Ascending aorta (tissue), 2 donors: ENCODE measurements around the gene PLEKHA3. TPM values are rescaled to one million over a fixed set of nuclear protein-coding genes. Genes with fewer than 3 reads are reported as not detected.
A peak's percentile ranks its signal among the peaks of the same experiment; 100 is the strongest.

ENCODE experiments used
- DNase-seq, 2 donors: peaks; one replicate each; pipeline ENCODE4 v3.0.0-alpha.2; 2019; ENCODE audit warnings: low spot score in 2 of 2
- H3K27ac ChIP-seq, 2 donors: fragments of 200-600 bp; sonication (generic); one replicate each; pipeline ENCODE4 v1.5.1; 2016 to 2017; ENCODE audit warnings: mild to moderate bottlenecking in 1 of 2
- H3K27me3 ChIP-seq: fragments of 200-600 bp; sonication (generic); one replicate; pipeline ENCODE4 v1.5.1; 2017
- H3K36me3 ChIP-seq, 2 donors: fragments of 200-600 bp; sonication (generic); one replicate each; pipeline ENCODE4 v1.5.1; 2016
- H3K4me1 ChIP-seq, 2 donors: fragments of 200-600 bp; sonication (generic); one replicate each; pipeline ENCODE4 v1.5.1; 2016 to 2017; ENCODE audit warnings: mild to moderate bottlenecking in 1 of 2
- H3K4me3 ChIP-seq, 2 donors: fragments of 200-600 bp; sonication (generic); one replicate each; pipeline ENCODE4 v1.5.1; 2016 to 2017; ENCODE audit warnings: mild to moderate bottlenecking in 1 of 2
- H3K9me3 ChIP-seq, 2 donors: fragments of 200-600 bp; sonication (generic); one replicate each; pipeline ENCODE4 v1.5.1; 2016
- intact Hi-C: fragments of 100-400 bp; cut with DNase I; formaldehyde crosslinking; loops from one replicate; pipeline ENCODE4 v1.15.1; 2023
- total RNA-seq: library from RNA; depleted of rRNA; stranded (reverse); fragments of >200 nt; gene quantifications from one replicate; pipeline ENCODE4 v1.1.0, GENCODE V29; 2016
- TF ChIP-seq, protein P1 (sequence below), 3 experiments: fragments of 200-600 bp in 2 of 3; fragments of 450-650 bp in 1 of 3; sonication (generic) in 2 of 3; IDR thresholded peaks; one replicate each; pipeline ENCODE4 v1.5.1; 2016 to 2019; ENCODE audit warnings: antibody characterized with exemption in 3 of 3, mild to moderate bottlenecking in 1 of 3, moderate library complexity in 1 of 3

The PLEKHA3 gene
- total RNA-seq, 1 donor from 2014 or later, result 4.8 TPM

DNA sequence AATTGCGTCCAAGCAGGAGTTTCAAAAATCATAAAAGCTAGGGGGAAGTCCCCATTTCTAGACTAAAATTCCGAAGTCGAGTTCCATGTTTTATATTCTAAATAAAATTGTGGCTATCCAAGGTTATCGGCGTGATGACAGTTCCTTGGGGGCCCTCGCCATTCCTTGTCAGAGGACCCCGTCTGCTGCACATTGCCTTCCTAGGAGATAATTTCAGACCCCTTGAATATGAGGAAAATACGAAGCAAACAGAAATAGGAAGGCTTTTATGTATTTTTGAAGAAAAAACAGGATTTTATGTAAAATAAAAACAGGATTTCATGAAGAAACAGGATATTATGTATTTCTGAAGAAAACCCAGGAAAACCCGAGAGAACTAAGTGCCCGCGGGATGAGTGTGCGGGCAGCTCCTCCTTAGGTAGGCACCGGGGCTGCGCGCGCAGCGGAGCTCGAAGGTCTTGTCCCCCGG, 465 bp upstream of the PLEKHA3 start:
- H3K4me1 ChIP-seq, result peaks cover 0 to 32% of the 10 kb centered on the region in 2 donors
- peak overlapping the region; percentile 78 to 94 for H3K27ac ChIP-seq
- H3K9me3 ChIP-seq, result no peaks in the 10 kb centered on the region
- TF ChIP-seq, protein P1, sequence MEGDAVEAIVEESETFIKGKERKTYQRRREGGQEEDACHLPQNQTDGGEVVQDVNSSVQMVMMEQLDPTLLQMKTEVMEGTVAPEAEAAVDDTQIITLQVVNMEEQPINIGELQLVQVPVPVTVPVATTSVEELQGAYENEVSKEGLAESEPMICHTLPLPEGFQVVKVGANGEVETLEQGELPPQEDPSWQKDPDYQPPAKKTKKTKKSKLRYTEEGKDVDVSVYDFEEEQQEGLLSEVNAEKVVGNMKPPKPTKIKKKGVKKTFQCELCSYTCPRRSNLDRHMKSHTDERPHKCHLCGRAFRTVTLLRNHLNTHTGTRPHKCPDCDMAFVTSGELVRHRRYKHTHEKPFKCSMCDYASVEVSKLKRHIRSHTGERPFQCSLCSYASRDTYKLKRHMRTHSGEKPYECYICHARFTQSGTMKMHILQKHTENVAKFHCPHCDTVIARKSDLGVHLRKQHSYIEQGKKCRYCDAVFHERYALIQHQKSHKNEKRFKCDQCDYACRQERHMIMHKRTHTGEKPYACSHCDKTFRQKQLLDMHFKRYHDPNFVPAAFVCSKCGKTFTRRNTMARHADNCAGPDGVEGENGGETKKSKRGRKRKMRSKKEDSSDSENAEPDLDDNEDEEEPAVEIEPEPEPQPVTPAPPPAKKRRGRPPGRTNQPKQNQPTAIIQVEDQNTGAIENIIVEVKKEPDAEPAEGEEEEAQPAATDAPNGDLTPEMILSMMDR (IDR thresholded peaks at IDR 0.05), result no peak
- intact Hi-C loops, result loop anchor here (1.0 to 10.0 kb wide), 6 partner anchors 43 to 1205 kb away; partner anchors contain the start of genes OSBPL6, PDE11A and RBM45
- peak overlapping the region; percentile 86 to 89 for H3K4me3 ChIP-seq
- H3K27me3 ChIP-seq, result no peaks in the 10 kb centered on the region
- no peak for DNase-seq
- no peaks in the 10 kb centered on the region for H3K36me3 ChIP-seq

DNA sequence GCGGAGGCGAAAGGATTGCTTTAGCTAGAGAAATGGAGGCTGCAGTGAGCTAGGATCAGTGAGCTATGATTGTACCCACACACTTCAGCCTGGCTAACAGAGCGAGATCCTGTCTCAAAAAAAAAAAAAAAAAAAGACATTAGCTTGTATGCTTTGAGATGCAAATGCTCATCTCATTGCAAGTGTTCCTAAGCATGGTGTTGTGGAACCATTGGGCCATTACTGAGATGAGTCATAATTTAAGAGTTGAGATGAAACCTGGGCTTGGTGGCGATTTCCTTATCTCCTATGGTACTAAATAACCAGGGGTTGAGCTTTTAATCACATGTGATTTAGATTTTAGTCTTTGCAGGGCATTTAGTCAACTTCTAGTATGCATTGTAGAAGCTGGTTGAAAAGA, 2.2 kb downstream of the PLEKHA3 start:
- no peak for DNase-seq
- H3K4me3 ChIP-seq, result peak overlapping the region; percentile 86 to 89
- intact Hi-C loops, result loop anchor here (5.0 kb wide), 2 partner anchors 40 to 290 kb away; partner anchors contain the start of gene OSBPL6
- peaks cover 0 to 43% of the 10 kb centered on the region in 2 donors for H3K4me1 ChIP-seq
- TF ChIP-seq, protein P1 (IDR thresholded peaks at IDR 0.05), result no peak
- H3K36me3 ChIP-seq, result peaks cover 0 to 6% of the 10 kb centered on the region in 2 donors
- no peak overlapping the region for H3K27ac ChIP-seq
- no peaks in the 10 kb centered on the region for H3K27me3 ChIP-seq
- no peaks in the 10 kb centered on the region for H3K9me3 ChIP-seq

DNA sequence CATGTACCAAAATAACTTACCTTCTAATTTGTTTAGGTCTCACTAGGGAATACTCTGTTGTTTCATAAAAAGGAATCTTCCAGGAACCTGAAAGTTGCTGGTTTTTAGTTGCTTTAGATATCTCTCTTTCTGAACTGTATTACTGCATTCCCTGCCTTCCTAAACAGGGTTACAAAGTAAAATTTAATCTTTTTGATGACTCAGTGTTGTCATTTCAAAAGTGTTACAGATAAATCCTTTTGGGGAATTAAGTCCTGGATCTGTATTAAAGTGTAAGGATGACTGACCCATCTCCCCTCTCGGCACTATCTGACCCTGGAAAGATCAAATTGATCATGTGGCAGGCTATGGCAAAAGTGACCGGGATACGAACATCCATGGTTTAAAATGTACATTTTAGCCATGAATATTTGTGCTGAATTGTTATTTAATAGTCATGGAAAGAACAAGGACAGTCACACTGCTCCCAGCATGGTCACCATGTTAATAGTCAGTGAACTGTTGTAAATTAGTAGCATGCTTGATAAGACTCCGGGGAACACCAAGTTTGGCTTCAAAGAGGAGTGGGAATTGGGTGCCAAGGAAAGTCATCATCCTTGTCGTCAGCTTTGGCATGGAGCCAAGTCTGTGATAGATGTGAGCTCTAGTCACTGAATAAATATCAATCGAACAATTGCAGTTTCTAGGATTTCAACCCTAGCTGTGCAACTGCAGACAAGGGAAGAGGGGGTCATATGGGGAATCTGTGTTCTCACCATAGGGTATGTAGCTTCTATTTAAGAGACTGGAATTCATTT, 4.2 kb downstream of the PLEKHA3 start:
- DNase-seq, result no peak
- TF ChIP-seq, protein P1 (IDR thresholded peaks at IDR 0.05), result no peak
- Histone ChIP-seq H3K36me3 (peaks cover 0 to 7% of the 10 kb centered on the region in 2 donors), H3K9me3 (no peaks in the 10 kb centered on the region), H3K4me1 (peaks cover 0 to 42% of the 10 kb centered on the region in 2 donors), H3K27me3 (no peaks in the 10 kb centered on the region), H3K27ac (no peak overlapping the region), H3K4me3 (no peak overlapping the region)
- intact Hi-C loops, result loop anchor here (5.0 kb wide), 2 partner anchors 38 to 292 kb away; partner anchors contain the start of gene OSBPL6

DNA sequence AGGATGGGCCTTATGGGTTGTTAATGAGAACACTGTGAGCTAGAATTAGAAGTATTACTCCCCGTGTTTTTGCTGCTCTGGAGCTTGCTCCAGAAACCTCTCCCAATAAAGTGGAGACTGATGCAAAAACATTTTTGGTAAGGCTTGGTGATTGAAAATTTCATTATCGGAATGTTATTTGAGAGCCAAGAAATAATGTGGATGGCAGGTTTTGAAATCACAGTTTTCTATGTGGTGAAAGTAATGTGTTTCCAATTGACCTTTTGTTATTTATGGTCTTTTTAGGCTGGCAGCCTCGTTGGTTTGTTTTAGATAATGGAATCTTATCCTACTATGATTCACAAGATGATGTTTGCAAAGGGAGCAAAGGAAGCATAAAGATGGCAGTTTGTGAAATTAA, 5.1 kb downstream of the PLEKHA3 start:
- no peaks in the 10 kb centered on the region for H3K27me3 ChIP-seq
- TF ChIP-seq, protein P1 (IDR thresholded peaks at IDR 0.05), result no peak
- no peaks in the 10 kb centered on the region for H3K9me3 ChIP-seq
- H3K4me1 ChIP-seq, result peaks cover 0 to 37% of the 10 kb centered on the region in 2 donors
- no peak overlapping the region for H3K4me3 ChIP-seq
- peaks cover 2 to 16% of the 10 kb centered on the region in 2 donors for H3K36me3 ChIP-seq
- DNase-seq, result no peak
- intact Hi-C loops, result no loop called here
- no peak overlapping the region for H3K27ac ChIP-seq

DNA sequence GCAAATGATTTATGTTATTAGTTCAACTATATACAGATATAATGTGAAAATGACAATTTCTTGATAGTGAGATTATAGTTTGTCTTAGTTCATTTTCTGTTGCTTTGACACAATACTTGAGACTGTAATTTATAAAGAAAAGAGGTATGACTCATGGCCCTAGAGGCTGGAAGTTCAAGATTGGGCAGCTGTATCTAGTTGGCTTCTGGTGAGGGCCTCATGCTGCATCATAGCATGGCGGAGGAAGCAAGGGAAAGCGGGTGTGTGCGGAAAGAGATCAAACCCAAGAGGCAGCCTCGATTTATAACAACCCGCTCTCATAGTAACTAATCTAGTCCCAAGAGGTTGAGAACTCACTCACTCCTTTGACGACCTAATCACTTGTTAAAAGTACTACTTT, 11.4 kb downstream of the PLEKHA3 start:
- H3K27ac ChIP-seq, result no peak overlapping the region
- H3K36me3 ChIP-seq, result peaks cover 46 to 69% of the 10 kb centered on the region in 2 donors
- no peaks in the 10 kb centered on the region for H3K9me3 ChIP-seq
- H3K27me3 ChIP-seq, result no peaks in the 10 kb centered on the region
- H3K4me3 ChIP-seq, result no peak overlapping the region
- TF ChIP-seq, protein P1 (IDR thresholded peaks at IDR 0.05), result no peak
- no peaks in the 10 kb centered on the region for H3K4me1 ChIP-seq
- no peak for DNase-seq
- intact Hi-C loops, result no loop called here
